SK-N-SH (cell line): ENCODE measurements around the gene DRAP1. TPM values are rescaled to one million over a fixed set of nuclear protein-coding genes. Genes with fewer than 3 reads are reported as not detected.

Source experiments
- CTCF ChIA-PET: fragments of 300-600, 350-600 bp; formaldehyde crosslinking; extraction: SDS; loops from one replicate; lab custom pipeline; 2021; lab: Yijun Ruan, JAX
- POLR2A ChIA-PET: fragments of 350-600 bp; sonication (Branson Sonifier 250); formaldehyde crosslinking; extraction: SDS; loops from one replicate; lab custom pipeline; 2020; ENCODE audit warnings: antibody characterized with exemption, inconsistent platforms; lab: Yijun Ruan, JAX
- DNase-seq: peaks from one replicate; pipeline ENCODE4 v3.0.0; 2012
- H2AFZ ChIP-seq: fragments of 200-600 bp; sonication (generic); 2 replicates; pipeline ENCODE4 v1.8.1; 2016; ENCODE audit warnings: antibody characterized with exemption, mild to moderate bottlenecking, low read depth
- H3F3A ChIP-seq: fragments of 200-600 bp; sonication (generic); replicated peaks from 2 replicates; pipeline ENCODE3; 2016; ENCODE audit warnings: antibody characterized with exemption, mild to moderate bottlenecking; ENCODE audit not compliant: insufficient read depth
- H3K27ac ChIP-seq, 2 experiments: fragments of 200-500 bp in 1 of 2; fragments of 200-600 bp in 1 of 2; sonication (Bioruptor generic) in 1 of 2; sonication (generic), shearing (Covaris generic) in 1 of 2; 2 replicates each; pipeline versions ENCODE4 v1.5.1 to v1.6.1; 2014 to 2016; ENCODE audit warnings: low read depth in 2 of 2, inconsistent platforms in 1 of 2, low read length in 1 of 2, mild to moderate bottlenecking in 1 of 2, mixed read lengths in 1 of 2
- H3K27me3 ChIP-seq: fragments of 200-600 bp; sonication (generic), shearing (Covaris generic); 2 replicates; pipeline ENCODE4 v1.6.1; 2016; ENCODE audit warnings: mixed run types; ENCODE audit not compliant: insufficient read depth
- H3K36me3 ChIP-seq, 2 experiments: fragments of 200-500 bp in 1 of 2; fragments of 200-600 bp in 1 of 2; sonication (Bioruptor generic) in 1 of 2; sonication (generic) in 1 of 2; replicated peaks in 1 of 2; 2 replicates each; pipeline versions ENCODE3 to v1.5.1; 2014 to 2016; ENCODE audit warnings: low read length in 1 of 2, mild to moderate bottlenecking in 1 of 2; ENCODE audit not compliant: insufficient read depth in 2 of 2, control insufficient read depth in 1 of 2
- H3K4me1 ChIP-seq, 2 experiments: fragments of 200-500 bp in 1 of 2; fragments of 200-600 bp in 1 of 2; sonication (Bioruptor generic) in 1 of 2; sonication (generic), shearing (Covaris generic) in 1 of 2; 2 replicates each; pipeline versions ENCODE4 v1.5.1 to v1.6.1; 2014 to 2016; ENCODE audit warnings: low read depth in 1 of 2, low read length in 1 of 2, mixed run types in 1 of 2; ENCODE audit not compliant: insufficient read depth in 2 of 2, control insufficient read depth in 1 of 2
- H3K4me2 ChIP-seq: fragments of 200-600 bp; sonication (generic), shearing (Covaris generic); 2 replicates; pipeline ENCODE4 v1.6.1; 2017; ENCODE audit warnings: mixed run types
- H3K4me3 ChIP-seq, 2 experiments: fragments of 200-500 bp in 1 of 2; fragments of 200-600 bp in 1 of 2; sonication (Bioruptor generic) in 1 of 2; sonication (generic), shearing (Covaris generic) in 1 of 2; 2 replicates each; pipeline versions ENCODE4 v1.5.1 to v1.8.1; 2014 to 2016; ENCODE audit warnings: low read depth in 2 of 2, inconsistent platforms in 1 of 2, low read length in 1 of 2, mild to moderate bottlenecking in 1 of 2, mixed read lengths in 1 of 2, moderate library complexity in 1 of 2
- H3K79me2 ChIP-seq: fragments of 200-600 bp; sonication (generic); 2 replicates; pipeline ENCODE4 v1.8.1; 2017; ENCODE audit warnings: mild to moderate bottlenecking; ENCODE audit not compliant: insufficient read depth
- H3K9ac ChIP-seq: fragments of 200-600 bp; sonication (generic); 2 replicates; pipeline ENCODE4 v1.6.1; 2017; ENCODE audit warnings: mixed run types
- H3K9me2 ChIP-seq: fragments of 200-600 bp; sonication (generic); 2 replicates; pipeline ENCODE4 v1.6.1; 2017; ENCODE audit warnings: mixed run types
- H3K9me3 ChIP-seq: fragments of 200-600 bp; sonication (generic); 2 replicates; pipeline ENCODE4 v1.6.1; 2017; ENCODE audit warnings: mixed run types, mild to moderate bottlenecking, moderate library complexity
- H4K20me1 ChIP-seq: fragments of 200-600 bp; sonication (generic); 2 replicates; pipeline ENCODE4 v1.6.1; 2017; ENCODE audit warnings: mild to moderate bottlenecking, mixed run types; ENCODE audit not compliant: insufficient read depth
- FOXM1 ChIP-seq: IDR thresholded peaks from 2 replicates; pipeline ENCODE4 v1.4.0; 2012; ENCODE audit warnings: low read depth, mild to moderate bottlenecking
- GABPA ChIP-seq: IDR thresholded peaks from 2 replicates; pipeline ENCODE4 v1.4.0; 2012; ENCODE audit warnings: low read depth, mild to moderate bottlenecking
- MXI1 ChIP-seq: IDR thresholded peaks from 2 replicates; pipeline ENCODE4 v1.6.1; 2012; ENCODE audit warnings: mild to moderate bottlenecking, low read depth, low read length, improper control_type of control experiment
- NFIC ChIP-seq: IDR thresholded peaks from 2 replicates; pipeline ENCODE4 v1.4.0; 2012; ENCODE audit warnings: borderline replicate concordance
- NRF1 ChIP-seq: IDR thresholded peaks from 2 replicates; pipeline ENCODE4 v1.6.1; 2012; ENCODE audit warnings: low read depth, mild to moderate bottlenecking, low read length
- SIN3A ChIP-seq: IDR thresholded peaks from 2 replicates; pipeline ENCODE4 v1.6.1; 2012; ENCODE audit warnings: low read depth, mild to moderate bottlenecking, low read length, moderate library complexity, borderline replicate concordance
- WGBS: methylation state at CpG from one replicate; pipeline ENCODE4 v1.1.6; 2017; ENCODE audit warnings: low lambda C conversion rate; 5-methylcytosine and 5-hydroxymethylcytosine counted together
- polyA plus RNA-seq, 3 experiments: library from polyadenylated mRNA; depleted of rRNA; stranded (reverse); fragments of >200 nt; gene quantifications; 2 replicates each; pipeline ENCODE4 v1.2.3, GENCODE V29; 2012
- TF ChIP-seq, protein P1 (sequence below): IDR thresholded peaks from 2 replicates; pipeline ENCODE4 v1.4.0; 2012; ENCODE audit warnings: low read depth
- TF ChIP-seq, protein P2 (sequence below): fragments of 150-350 bp; IDR thresholded peaks from 2 replicates; pipeline ENCODE4 v1.6.1; 2016; ENCODE audit warnings: mild to moderate bottlenecking, low read depth, low read length
- TF ChIP-seq, protein P3 (sequence below): fragments of 200-600 bp; sonication (generic); IDR thresholded peaks from 2 replicates; pipeline ENCODE4 v1.6.1; 2017; ENCODE audit warnings: antibody characterized with exemption, mild to moderate bottlenecking, moderate library complexity

The DRAP1 gene
- polyA plus RNA-seq, 1 of the 3 experiments (the other 2 are of a cell fraction) = 464 TPM

GRCh38 chr11:65919573-65920371 lies 546 bp downstream of the DRAP1 start:
- peaks cover 34 to 40% of the 10 kb centered on the region in 2 experiments; a peak in 3 of 4 replicates for H3K4me1 ChIP-seq
- no peaks in the 10 kb centered on the region for H3K9me2 ChIP-seq
- H4K20me1 ChIP-seq = 0 out of 2 replicates have a peak, but pooled peaks cover 4% of the 10 kb centered on the region
- 0% methylated on average over 3 of the region's 60 CpGs for WGBS
- H3K4me2 ChIP-seq = peak overlapping the region; percentile 99
- H3K9ac ChIP-seq = peak overlapping the region; percentile 74
- DNase-seq = peak; percentile 85
- ChIA-PET CTCF (interaction anchor here (0.9 to 5.5 kb wide), 5 partner anchors 13 to 35 kb away, joined by 3 to 22 read pairs (median 7); partner anchors contain the start of genes CCDC85B and FIBP), POLR2A (interaction anchor here (0.9 kb wide), 1 partner anchor 29 kb away, joined by 3 read pairs; the partner anchor contains the start of gene CCDC85B)
- H3K79me2 ChIP-seq = peaks cover 60% of the 10 kb centered on the region
- peaks cover 32% of the 10 kb centered on the region for H3F3A ChIP-seq
- H3K27ac ChIP-seq = peak overlapping the region; percentile 68 to 87
- TF ChIP-seq, protein P1, sequence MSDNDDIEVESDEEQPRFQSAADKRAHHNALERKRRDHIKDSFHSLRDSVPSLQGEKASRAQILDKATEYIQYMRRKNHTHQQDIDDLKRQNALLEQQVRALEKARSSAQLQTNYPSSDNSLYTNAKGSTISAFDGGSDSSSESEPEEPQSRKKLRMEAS = 0 out of 2 replicates have a peak, but pooled peaks have one; percentile 5
- TF ChIP-seq NFIC (no peak), FOXM1 (no peak), NRF1 (no peak)
- TF ChIP-seq, protein P2, sequence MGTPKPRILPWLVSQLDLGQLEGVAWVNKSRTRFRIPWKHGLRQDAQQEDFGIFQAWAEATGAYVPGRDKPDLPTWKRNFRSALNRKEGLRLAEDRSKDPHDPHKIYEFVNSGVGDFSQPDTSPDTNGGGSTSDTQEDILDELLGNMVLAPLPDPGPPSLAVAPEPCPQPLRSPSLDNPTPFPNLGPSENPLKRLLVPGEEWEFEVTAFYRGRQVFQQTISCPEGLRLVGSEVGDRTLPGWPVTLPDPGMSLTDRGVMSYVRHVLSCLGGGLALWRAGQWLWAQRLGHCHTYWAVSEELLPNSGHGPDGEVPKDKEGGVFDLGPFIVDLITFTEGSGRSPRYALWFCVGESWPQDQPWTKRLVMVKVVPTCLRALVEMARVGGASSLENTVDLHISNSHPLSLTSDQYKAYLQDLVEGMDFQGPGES = no peak
- TF ChIP-seq, protein P3, sequence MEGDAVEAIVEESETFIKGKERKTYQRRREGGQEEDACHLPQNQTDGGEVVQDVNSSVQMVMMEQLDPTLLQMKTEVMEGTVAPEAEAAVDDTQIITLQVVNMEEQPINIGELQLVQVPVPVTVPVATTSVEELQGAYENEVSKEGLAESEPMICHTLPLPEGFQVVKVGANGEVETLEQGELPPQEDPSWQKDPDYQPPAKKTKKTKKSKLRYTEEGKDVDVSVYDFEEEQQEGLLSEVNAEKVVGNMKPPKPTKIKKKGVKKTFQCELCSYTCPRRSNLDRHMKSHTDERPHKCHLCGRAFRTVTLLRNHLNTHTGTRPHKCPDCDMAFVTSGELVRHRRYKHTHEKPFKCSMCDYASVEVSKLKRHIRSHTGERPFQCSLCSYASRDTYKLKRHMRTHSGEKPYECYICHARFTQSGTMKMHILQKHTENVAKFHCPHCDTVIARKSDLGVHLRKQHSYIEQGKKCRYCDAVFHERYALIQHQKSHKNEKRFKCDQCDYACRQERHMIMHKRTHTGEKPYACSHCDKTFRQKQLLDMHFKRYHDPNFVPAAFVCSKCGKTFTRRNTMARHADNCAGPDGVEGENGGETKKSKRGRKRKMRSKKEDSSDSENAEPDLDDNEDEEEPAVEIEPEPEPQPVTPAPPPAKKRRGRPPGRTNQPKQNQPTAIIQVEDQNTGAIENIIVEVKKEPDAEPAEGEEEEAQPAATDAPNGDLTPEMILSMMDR = no peak
- H2AFZ ChIP-seq = peak overlapping the region; percentile 51; the same call in 1 of the 2 replicates
- peaks cover 12 to 24% of the 10 kb centered on the region in 2 experiments for H3K36me3 ChIP-seq
- peak overlapping the region; percentile 61 to 92 for H3K4me3 ChIP-seq
- H3K9me3 ChIP-seq = no peaks in the 10 kb centered on the region
- H3K27me3 ChIP-seq = no peaks in the 10 kb centered on the region

- Histone ChIP-seq H3K9me3 (no peaks in the 10 kb centered on the region), H4K20me1 (0 out of 2 replicates have a peak, but pooled peaks cover 4% of the 10 kb centered on the region), H3F3A (peaks cover 37% of the 10 kb centered on the region), H3K4me2 (peak overlapping the region; percentile 99), H3K36me3 (peaks cover 12 to 24% of the 10 kb centered on the region in 2 experiments), H3K27ac (peak overlapping the region in 1 of 2 experiments; percentile 68; a peak in 3 of 4 replicates), H3K4me3 (peak overlapping the region; percentile 61 to 92)
- CTCF ChIA-PET = interaction anchor here (0.9 to 5.5 kb wide), 4 partner anchors 12 to 36 kb away, joined by 3 to 22 read pairs (median 12); partner anchors contain the start of genes CCDC85B and FIBP
- POLR2A ChIA-PET = interaction anchor here (0.9 kb wide), 1 partner anchor 30 kb away, joined by 3 read pairs; the partner anchor contains the start of gene CCDC85B
- 45% methylated on average over 15 of the region's 15 CpGs for WGBS
- peak; percentile 34; the same call in 1 of the 2 replicates for TF ChIP-seq MXI1
- TF ChIP-seq SIN3A = no peak
- TF ChIP-seq GABPA = peak; percentile 43; the same call in 1 of the 2 replicates
- TF ChIP-seq, protein P1 = 0 out of 2 replicates have a peak, but pooled peaks have one; percentile 18
- TF ChIP-seq, all 33 proteins: peak for 3
- Histone ChIP-seq H3K9me2 (no peaks in the 10 kb centered on the region), H3K9ac (peak overlapping the region; percentile 74), H3K27me3 (no peaks in the 10 kb centered on the region), H2AFZ (no peak overlapping the region), H3K79me2 (peaks cover 58% of the 10 kb centered on the region), H3K4me1 (peaks cover 34 to 36% of the 10 kb centered on the region in 2 experiments; a peak in 3 of 4 replicates)
- no peak for DNase-seq
Observed at GRCh38 chr11:65920372-65920802, 1.2 kb downstream of the DRAP1 start.
